MM.1S (cell line): Measurements from ENCODE around the gene SCLY.

Experiments
- EZH2 ChIP-seq: fragments of 300-600 bp; sonication (generic); optimal IDR thresholded peaks from 2 replicates; pipeline ENCODE3; 2017; ENCODE audit warnings: low read depth, mild to moderate bottlenecking, antibody characterized with exemption, low read length, mixed read lengths
- TF ChIP-seq, protein P1 (sequence below): fragments of 300-600 bp; sonication (generic); IDR thresholded peaks from 2 replicates; pipeline ENCODE4 v1.5.1; 2016; ENCODE audit warnings: antibody characterized with exemption, low read length, mixed read lengths

DNA sequence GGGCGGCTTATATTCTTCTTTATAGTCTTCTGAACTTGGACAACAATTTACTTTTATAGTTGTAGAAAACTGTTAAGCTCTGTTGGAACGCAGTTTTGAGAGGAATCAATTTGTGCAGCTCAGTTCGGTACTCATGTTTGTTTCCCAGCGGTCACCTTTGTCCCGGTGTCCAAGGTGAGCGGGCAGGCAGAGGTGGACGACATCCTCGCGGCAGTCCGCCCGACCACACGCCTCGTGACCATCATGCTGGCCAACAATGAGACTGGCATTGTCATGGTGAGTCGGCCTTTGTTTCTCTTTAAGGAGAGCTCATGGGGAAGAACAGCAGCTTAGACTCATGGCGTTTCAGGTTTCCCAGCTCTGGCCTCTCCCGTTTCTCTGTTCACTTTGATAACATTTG lies 20.8 kb downstream of the SCLY start:
- TF ChIP-seq, protein P1, sequence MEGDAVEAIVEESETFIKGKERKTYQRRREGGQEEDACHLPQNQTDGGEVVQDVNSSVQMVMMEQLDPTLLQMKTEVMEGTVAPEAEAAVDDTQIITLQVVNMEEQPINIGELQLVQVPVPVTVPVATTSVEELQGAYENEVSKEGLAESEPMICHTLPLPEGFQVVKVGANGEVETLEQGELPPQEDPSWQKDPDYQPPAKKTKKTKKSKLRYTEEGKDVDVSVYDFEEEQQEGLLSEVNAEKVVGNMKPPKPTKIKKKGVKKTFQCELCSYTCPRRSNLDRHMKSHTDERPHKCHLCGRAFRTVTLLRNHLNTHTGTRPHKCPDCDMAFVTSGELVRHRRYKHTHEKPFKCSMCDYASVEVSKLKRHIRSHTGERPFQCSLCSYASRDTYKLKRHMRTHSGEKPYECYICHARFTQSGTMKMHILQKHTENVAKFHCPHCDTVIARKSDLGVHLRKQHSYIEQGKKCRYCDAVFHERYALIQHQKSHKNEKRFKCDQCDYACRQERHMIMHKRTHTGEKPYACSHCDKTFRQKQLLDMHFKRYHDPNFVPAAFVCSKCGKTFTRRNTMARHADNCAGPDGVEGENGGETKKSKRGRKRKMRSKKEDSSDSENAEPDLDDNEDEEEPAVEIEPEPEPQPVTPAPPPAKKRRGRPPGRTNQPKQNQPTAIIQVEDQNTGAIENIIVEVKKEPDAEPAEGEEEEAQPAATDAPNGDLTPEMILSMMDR: no peak
- TF ChIP-seq EZH2: no peak
